HEK293 (cell line): Measurements from ENCODE around the gene VPS13D.

Experiments
- BCL6B ChIP-seq: fragments of 450-650 bp; formaldehyde crosslinking; IDR thresholded peaks from 2 replicates; pipeline ENCODE4 v1.5.1; 2017; ENCODE audit warnings: missing biosample characterization, missing genetic modification characterization
- CTCF ChIP-seq: fragments of 450-650 bp; formaldehyde crosslinking; IDR thresholded peaks from 2 replicates; pipeline ENCODE4 v1.5.1; 2016; ENCODE audit warnings: missing biosample characterization, missing genetic modification characterization
- FEZF1 ChIP-seq: fragments of 450-650 bp; formaldehyde crosslinking; IDR thresholded peaks from 2 replicates; pipeline ENCODE4 v1.5.1; 2016; ENCODE audit warnings: missing biosample characterization, missing genetic modification characterization
- GFI1B ChIP-seq: fragments of 450-650 bp; formaldehyde crosslinking; IDR thresholded peaks from 2 replicates; pipeline ENCODE4 v1.5.1; 2016; ENCODE audit warnings: missing biosample characterization, missing genetic modification characterization
- KLF10 ChIP-seq: fragments of 450-650 bp; IDR thresholded peaks from 2 replicates; pipeline ENCODE4 v1.5.1; 2018; ENCODE audit warnings: missing biosample characterization, mild to moderate bottlenecking, missing genetic modification characterization
- KLF8 ChIP-seq: fragments of 450-650 bp; formaldehyde crosslinking; IDR thresholded peaks from 2 replicates; pipeline ENCODE4 v1.5.1; 2016; ENCODE audit warnings: missing biosample characterization, missing genetic modification characterization
- OSR2 ChIP-seq: fragments of 450-650 bp; formaldehyde crosslinking; IDR thresholded peaks from 2 replicates; pipeline ENCODE4 v1.5.1; 2016; ENCODE audit warnings: missing biosample characterization, missing genetic modification characterization
- PRDM10 ChIP-seq: fragments of 450-650 bp; formaldehyde crosslinking; IDR thresholded peaks from 2 replicates; pipeline ENCODE4 v1.5.1; 2016; ENCODE audit warnings: missing biosample characterization, missing genetic modification characterization
- TCF7L2 ChIP-seq: IDR thresholded peaks from 2 replicates; pipeline ENCODE4 v1.6.1; 2011; ENCODE audit warnings: low read depth, mild to moderate bottlenecking, inconsistent platforms, low read length, moderate library complexity, borderline replicate concordance
- TRIM28 ChIP-seq: IDR thresholded peaks from 2 replicates; pipeline ENCODE4 v1.6.1; 2011; ENCODE audit warnings: low read length, control low read depth, borderline replicate concordance
- ZBTB44 ChIP-seq: fragments of 450-650 bp; IDR thresholded peaks from 2 replicates; pipeline ENCODE4 v1.5.1; 2018; ENCODE audit warnings: missing biosample characterization, mild to moderate bottlenecking, missing genetic modification characterization
- ZBTB48 ChIP-seq: fragments of 450-650 bp; formaldehyde crosslinking; IDR thresholded peaks from 2 replicates; pipeline ENCODE4 v1.5.1; 2016; ENCODE audit warnings: missing biosample characterization, missing genetic modification characterization
- ZBTB8A ChIP-seq: fragments of 450-650 bp; formaldehyde crosslinking; IDR thresholded peaks from 2 replicates; pipeline ENCODE4 v1.5.1; 2016; ENCODE audit warnings: missing biosample characterization, missing genetic modification characterization
- ZEB2 ChIP-seq: fragments of 450-650 bp; formaldehyde crosslinking; IDR thresholded peaks from 2 replicates; pipeline ENCODE4 v1.5.1; 2016; ENCODE audit warnings: missing biosample characterization, missing genetic modification characterization
- ZNF10 ChIP-seq: fragments of 450-650 bp; formaldehyde crosslinking; IDR thresholded peaks from 2 replicates; pipeline ENCODE4 v1.5.1; 2017; ENCODE audit warnings: missing biosample characterization, missing genetic modification characterization
- ZNF23 ChIP-seq: fragments of 450-650 bp; formaldehyde crosslinking; IDR thresholded peaks from 2 replicates; pipeline ENCODE4 v1.5.1; 2016; ENCODE audit warnings: missing biosample characterization, missing genetic modification characterization, borderline replicate concordance
- ZNF341 ChIP-seq: fragments of 450-650 bp; formaldehyde crosslinking; IDR thresholded peaks from 2 replicates; pipeline ENCODE4; 2016; ENCODE audit warnings: low read depth, missing biosample characterization, missing genetic modification characterization
- ZNF473 ChIP-seq: fragments of 450-650 bp; formaldehyde crosslinking; IDR thresholded peaks from 2 replicates; pipeline ENCODE4 v1.5.1; 2017; ENCODE audit warnings: missing biosample characterization, missing genetic modification characterization
- ZNF510 ChIP-seq: fragments of 450-650 bp; formaldehyde crosslinking; IDR thresholded peaks from 2 replicates; pipeline ENCODE4 v1.5.1; 2018; ENCODE audit warnings: mild to moderate bottlenecking, missing genetic modification characterization, missing biosample characterization; ENCODE audit not compliant: insufficient replicate concordance
- ZNF518A ChIP-seq: fragments of 450-650 bp; formaldehyde crosslinking; conservative IDR thresholded peaks from 2 replicates; pipeline ENCODE4 v1.5.1; 2016; ENCODE audit warnings: low read depth, missing biosample characterization, missing genetic modification characterization
- ZNF561 ChIP-seq: fragments of 450-650 bp; IDR thresholded peaks from 2 replicates; pipeline ENCODE4 v1.5.1; 2018; ENCODE audit warnings: missing biosample characterization, missing genetic modification characterization, borderline replicate concordance
- ZNF629 ChIP-seq: fragments of 450-650 bp; formaldehyde crosslinking; IDR thresholded peaks from 2 replicates; pipeline ENCODE4 v1.5.1; 2017; ENCODE audit warnings: missing biosample characterization, missing genetic modification characterization
- ZNF777 ChIP-seq: fragments of 450-650 bp; formaldehyde crosslinking; IDR thresholded peaks from 2 replicates; pipeline ENCODE4 v1.5.1; 2017; ENCODE audit warnings: missing biosample characterization, missing genetic modification characterization, borderline replicate concordance
- ZSCAN30 ChIP-seq: fragments of 450-650 bp; IDR thresholded peaks from 2 replicates; pipeline ENCODE4 v1.5.1; 2018; ENCODE audit warnings: missing biosample characterization, mild to moderate bottlenecking, missing genetic modification characterization, moderate library complexity
- ZXDB ChIP-seq: fragments of 450-650 bp; formaldehyde crosslinking; IDR thresholded peaks from 2 replicates; pipeline ENCODE4 v1.5.1; 2016; ENCODE audit warnings: missing biosample characterization, missing genetic modification characterization

VPS13D gene

GRCh38 chr1:12454406-12455391 is 224.9 kb downstream of the VPS13D start (continued):
- no peak for TF ChIP-seq ZNF777 (tag by site-specific recombination)
- 0 out of 2 replicates have a peak, but pooled peaks have one; percentile 26 for TF ChIP-seq BCL6B (tag by site-specific recombination)
- TF ChIP-seq ZNF341 (tag by site-specific recombination), result peak; percentile 9; the same call in 1 of the 2 replicates
- TF ChIP-seq ZNF561, result peak; percentile 53; the same call in 1 of the 2 replicates
- TF ChIP-seq CTCF (tag by site-specific recombination), result peak; percentile 39; the same call in 1 of the 2 replicates
- TF ChIP-seq KLF8 (tag by site-specific recombination), result peak; percentile 82
- TF ChIP-seq GFI1B (tag by site-specific recombination), result peak; percentile 96
- no peak for TF ChIP-seq ZNF23
- no peak for TF ChIP-seq ZNF473 (tag by site-specific recombination)
- TF ChIP-seq PRDM10 (tag by site-specific recombination), result peak; percentile 55
- peak; percentile 25; the same call in 1 of the 2 replicates for TF ChIP-seq TCF7L2
- peak; percentile 89 for TF ChIP-seq ZXDB (tag by site-specific recombination)
- peak; percentile 91 for TF ChIP-seq FEZF1 (tag by site-specific recombination)
- TF ChIP-seq ZNF629, result peak; percentile 59
- TF ChIP-seq ZNF510 (tag by site-specific recombination), result peak; percentile 88
- peak; percentile 44; the same call in 1 of the 2 replicates for TF ChIP-seq TRIM28
- peak; percentile 48; the same call in 1 of the 2 replicates for TF ChIP-seq ZBTB44 (tag by site-specific recombination)
- TF ChIP-seq KLF10 (tag by site-specific recombination), result peak; percentile 75
- peak; percentile 47; the same call in 1 of the 2 replicates for TF ChIP-seq ZNF10 (tag by site-specific recombination)
- TF ChIP-seq ZSCAN30 (tag by site-specific recombination), result 0 out of 2 replicates have a peak, but pooled peaks have one; percentile 8
- TF ChIP-seq OSR2, result peak; percentile 98
- TF ChIP-seq ZBTB8A (tag by site-specific recombination), result peak; percentile 43; the same call in 1 of the 2 replicates
- peak; percentile 72 for TF ChIP-seq ZBTB48 (tag by site-specific recombination)
- peak; percentile 17; the same call in 1 of the 2 replicates for TF ChIP-seq ZNF518A (tag by site-specific recombination)
- peak; percentile 58 for TF ChIP-seq ZEB2 (tag by site-specific recombination)
